ENCODE data around the gene MAD2L2.

Gene MAD2L2

GRCh38 chr1:11653101-11653860 lies 27.7 kb downstream of the MAD2L2 start:
- DNase-seq (ENCODE audit: low read depth), result no peak

GRCh38 chr1:11652203-11652780 lies 28.7 kb downstream of the MAD2L2 start:
- DNase-seq (ENCODE audit: low read depth), result no peak

DNA sequence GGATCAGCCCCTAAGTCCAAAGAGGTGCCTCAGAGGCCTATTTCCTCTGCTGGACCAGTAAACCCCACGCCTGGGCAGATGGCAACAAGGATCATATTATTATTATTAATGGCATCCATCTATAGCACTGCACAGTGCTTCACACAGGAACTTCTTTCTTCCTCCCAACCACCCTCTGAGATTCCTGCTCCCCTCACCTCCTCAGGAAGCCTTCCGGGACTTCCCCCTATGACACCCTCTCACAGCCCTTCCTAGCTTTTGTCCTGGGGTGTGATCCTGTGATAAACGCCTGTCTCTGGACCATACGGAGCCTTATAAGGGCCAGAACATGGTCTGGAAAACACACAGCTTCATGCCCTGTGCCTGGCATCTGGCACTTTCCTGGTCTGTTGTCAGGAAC lies 29.9 kb downstream of the MAD2L2 start:
- DNase-seq (ENCODE audit: low read depth), result no peak

GRCh38 chr1:11650331-11650991 lies 30.5 kb downstream of the MAD2L2 start:
- peak; percentile 84 for DNase-seq (ENCODE audit: low read depth)

DNA sequence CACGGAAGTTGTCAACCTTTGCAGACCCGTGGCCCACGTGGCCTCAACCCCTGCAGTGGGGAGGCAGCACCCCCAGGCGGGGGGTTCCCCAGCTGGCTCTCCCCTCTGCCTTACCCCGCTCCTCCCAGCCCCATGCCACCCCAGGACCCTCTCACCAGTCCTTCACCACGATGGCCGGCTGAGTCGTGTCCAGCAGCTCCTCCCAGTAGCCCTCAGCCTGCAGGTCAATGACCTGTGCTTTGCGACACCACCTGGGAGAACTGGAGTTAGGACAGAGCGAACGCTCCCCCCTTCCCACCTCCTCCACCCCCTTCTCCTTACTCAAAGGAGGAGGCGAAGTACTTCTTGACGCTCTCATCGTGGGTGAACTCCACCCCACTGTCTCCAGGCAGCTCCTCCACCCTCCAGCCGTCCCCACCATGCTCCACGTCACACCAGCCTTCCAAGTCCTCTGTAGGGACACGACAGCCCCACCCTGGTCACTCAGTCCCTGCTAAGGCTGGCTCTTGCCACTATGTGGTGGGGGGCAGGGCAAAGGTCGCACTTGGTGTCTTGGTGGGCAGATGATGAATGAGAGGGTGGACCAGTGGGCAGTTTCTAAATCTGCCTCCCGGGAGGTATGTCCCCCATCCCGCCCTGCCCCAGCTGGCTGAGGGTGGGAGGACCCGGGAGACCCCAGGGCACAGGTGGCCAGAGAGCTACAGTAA lies 31.2 kb downstream of the MAD2L2 start:
- no peak for DNase-seq (ENCODE audit: low read depth)

GRCh38 chr1:11649237-11649623 lies 31.7 kb downstream of the MAD2L2 start:
- DNase-seq (ENCODE audit: low read depth), result no peak

DNA sequence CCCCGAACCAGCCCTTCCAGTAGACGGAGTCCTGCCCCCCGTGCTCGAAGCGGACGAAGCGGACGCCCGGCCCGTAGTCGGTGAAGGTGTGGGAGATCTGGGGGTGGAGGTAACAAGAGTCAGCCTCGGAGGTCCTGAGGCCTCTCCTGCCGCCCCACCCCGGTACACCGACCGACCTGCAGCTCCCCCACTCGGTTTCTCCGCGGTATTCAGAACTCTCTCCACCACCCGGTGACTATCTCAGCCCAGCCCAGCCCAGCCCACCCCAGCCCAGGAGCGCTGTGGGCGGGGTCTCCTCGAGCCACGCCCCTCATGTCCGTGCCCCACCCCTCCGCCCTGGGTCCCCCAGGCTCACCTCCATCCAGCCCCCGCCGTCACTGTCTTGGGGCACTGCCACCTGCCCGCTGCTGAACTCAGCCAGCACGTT lies 32.2 kb downstream of the MAD2L2 start:
- peak; percentile 41 for DNase-seq (ENCODE audit: low read depth)

DNA sequence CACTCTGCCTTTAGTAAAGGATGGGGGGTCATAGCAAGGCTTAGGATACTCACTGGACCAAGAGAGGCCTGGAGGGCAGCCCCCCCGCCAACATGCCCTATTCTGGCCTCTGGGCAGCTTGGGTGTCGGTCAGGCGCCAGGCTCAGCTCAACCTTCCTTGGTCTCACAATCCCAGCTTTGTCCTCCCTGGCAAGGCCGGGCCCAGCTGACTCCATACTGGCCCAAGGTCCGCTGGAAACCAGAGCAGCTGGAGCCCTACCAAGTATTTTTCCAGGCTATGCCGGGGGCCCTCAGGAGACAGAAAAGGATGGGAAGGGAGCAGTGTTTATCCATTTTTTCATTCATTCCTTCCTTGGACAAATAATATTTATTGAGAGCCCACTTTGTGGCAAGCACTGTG lies 32.9 kb downstream of the MAD2L2 start:
- DNase-seq (ENCODE audit: low read depth), result no peak

- DNase-seq (ENCODE audit: low read depth), result no peak
Measured at GRCh38 chr1:11647333-11647732, 33.6 kb downstream of the MAD2L2 start.

DNA sequence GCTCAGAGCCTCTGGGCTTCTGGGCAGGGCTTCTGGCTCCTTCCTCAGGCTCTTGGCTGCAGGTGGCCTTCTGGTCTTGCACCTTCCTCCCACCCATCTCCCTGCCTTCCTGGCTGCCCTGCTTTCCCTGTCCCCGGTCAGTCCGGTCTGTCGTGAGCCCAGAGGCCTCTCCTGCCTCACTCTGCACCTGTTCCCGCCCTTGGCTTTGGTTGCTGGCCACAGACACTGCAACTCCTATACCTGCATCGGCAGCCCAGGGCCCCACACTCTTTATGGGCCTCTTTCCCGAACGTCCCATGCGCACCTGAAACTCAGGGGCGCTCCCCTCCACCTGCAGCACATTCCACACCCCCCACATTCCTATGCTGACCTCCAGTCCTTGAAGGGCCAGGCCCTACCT lies 34.6 kb downstream of the MAD2L2 start:
- no peak for DNase-seq (ENCODE audit: low read depth)

- DNase-seq (ENCODE audit: low read depth), result peak; percentile 74
Measured at GRCh38 chr1:11645670-11646265, 35.2 kb downstream of the MAD2L2 start.

GRCh38 chr1:11645270-11645669 lies 35.7 kb downstream of the MAD2L2 start:
- no peak for DNase-seq (ENCODE audit: low read depth)

- no peak for DNase-seq (ENCODE audit: low read depth)
Measured at GRCh38 chr1:11643782-11644181, 37.2 kb downstream of the MAD2L2 start.

DNA sequence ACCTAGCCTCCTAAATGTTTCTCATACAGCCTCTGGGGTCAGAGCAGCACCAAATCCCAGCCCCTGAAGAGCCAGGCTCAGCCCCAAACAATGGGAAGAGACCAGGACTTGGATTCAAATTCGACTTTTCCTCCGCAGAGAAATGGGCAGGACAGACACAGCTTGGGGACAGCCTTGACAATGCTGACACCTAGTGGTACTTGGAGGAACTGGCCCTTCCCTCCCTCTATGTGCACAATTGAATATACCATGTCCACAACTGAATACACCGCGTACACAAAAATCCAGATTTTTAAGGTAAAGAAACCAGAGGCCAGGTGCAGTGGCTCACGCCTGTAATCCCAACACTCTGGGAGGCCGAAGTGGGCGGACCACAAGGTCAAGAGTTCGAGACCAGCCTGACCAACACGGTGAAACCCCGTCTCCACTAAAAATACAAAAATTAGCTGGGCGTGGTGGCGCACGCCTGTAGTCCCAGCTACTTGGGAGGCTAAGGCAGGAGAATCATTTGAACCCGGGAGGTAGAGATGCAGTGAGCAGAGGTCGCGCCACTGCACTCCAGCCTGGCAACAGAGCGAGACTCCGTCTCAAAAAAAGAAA lies 38.4 kb downstream of the MAD2L2 start:
- peak; percentile 48 for DNase-seq (ENCODE audit: low read depth)

DNA sequence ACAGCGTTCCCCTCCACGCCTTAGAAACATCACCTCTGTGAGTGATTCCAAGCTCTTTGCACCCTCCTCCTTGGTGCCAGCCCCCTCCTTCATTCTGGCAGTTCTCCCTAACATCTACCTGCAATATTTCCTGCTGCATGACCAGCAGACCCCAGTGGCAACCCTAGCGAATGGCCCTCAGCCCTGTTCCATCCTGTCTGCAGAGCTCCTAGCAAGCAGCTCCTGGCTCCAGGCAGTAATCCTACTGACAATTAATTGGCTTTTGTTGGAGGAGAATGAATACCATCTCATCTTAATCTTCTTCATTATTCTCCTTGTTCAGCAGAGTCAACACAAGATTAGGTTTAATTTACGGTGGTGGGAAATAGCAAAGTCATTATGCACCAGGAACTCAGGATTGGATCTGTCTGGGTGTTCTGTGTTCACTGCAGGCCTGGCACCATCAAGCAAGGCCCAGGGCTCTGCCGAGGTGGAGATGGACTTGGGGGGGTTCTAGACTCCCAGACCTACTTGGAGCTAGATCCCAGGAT lies 39.1 kb downstream of the MAD2L2 start:
- no peak for DNase-seq (ENCODE audit: low read depth)

DNA sequence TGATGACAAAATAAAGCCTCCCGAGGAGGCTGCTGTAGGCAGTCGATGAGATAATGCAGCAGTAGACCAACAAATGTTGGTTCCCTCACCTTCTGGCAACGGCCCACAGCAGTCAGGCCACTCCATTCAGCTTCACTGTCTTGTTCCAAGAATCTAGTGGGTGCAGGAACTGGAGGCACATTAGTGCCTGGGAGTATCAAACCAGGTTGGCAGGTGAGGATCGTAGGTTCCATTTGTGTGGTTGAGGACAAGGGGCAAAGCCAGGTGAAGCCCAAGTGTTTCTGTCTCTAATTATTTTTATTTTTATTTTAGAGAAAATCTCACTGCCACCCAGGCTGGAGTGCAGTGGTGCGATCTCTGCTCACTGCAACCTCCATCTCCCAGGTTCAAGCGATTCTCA lies 40.0 kb downstream of the MAD2L2 start:
- DNase-seq (ENCODE audit: low read depth), result no peak

GRCh38 chr1:11640101-11640500 lies 40.8 kb downstream of the MAD2L2 start:
- no peak for DNase-seq (ENCODE audit: low read depth)

DNA sequence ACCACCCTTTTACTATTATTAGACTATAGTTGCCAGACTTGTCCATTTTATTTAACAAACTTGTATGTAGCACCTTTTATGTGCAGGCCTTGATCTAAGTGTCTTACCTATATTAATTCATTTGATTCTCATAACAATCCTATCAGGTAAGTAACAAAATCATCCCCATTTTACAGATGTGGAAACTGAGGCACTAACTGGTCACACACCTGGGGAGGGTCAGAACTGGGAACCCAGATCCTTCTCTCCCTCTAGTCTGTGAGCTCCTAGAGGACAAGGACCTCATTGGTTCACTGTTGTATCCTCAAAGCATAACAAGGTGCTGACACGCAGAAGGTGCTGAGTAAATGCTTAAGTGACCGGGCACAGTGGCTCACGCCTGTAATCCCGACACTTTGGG lies 41.6 kb downstream of the MAD2L2 start:
- no peak for DNase-seq (ENCODE audit: low read depth)

DNA sequence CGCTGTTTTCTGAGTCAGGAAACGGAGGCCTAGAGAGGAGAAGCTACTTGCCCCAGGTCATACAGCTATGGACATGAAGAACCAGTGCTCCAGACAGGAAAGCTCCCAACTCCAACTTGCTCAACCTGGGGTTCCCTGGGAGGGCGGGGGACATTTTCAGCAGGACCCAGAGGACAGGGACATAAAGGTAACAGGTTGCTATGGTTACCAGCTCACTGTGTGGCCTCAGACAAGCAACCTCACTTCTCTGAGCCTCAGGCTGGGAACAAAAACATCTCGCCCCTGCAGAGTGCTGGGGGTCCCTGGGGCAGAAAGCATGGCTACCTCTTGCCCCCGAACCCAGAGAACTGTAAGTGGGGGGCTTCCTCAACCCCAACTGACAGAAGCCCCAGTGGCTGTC lies 42.8 kb downstream of the MAD2L2 start:
- DNase-seq (ENCODE audit: low read depth), result no peak

DNA sequence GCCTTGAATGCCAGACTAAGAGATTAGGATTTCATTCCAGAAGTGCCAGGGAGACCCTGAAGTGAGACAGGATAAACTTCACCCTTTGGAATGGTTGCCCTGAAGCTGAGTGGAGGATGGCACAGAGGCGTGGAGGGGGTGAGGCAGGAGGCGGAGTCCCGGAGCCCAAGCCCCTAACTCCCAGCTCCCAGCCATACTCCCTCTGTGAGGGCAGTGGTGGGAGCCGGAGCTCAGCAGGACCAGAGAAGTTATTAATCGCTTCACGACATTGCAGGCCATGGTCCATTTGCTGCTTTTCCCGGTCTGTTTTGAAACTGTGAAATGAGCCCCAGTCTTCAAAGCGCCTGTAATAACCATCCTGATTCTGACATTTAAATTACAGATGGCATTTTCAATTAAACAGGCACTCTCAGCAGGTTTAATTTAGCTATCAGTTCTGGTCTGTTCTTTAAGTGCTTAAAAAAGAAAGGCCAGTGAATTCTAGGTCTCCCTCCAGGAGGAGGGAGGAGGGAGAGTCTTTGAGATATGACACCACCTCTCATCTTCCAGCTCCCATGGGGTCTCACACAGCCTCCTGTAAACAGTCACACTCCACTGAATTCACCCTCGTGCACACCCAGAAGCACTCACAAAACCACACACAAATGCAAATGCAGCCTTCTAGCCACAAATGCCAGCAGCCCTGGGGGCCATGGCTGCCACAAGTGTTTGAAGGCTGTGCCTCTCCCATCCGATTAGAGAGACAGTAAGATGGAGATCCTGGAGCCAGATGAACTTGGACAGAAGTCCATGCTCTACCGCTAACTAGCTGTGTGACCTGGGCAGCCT lies 46.4 kb downstream of the MAD2L2 start:
- no peak for DNase-seq (ENCODE audit: low read depth)

Measured in activated T-cell treated with anti-CD3 and anti-CD28 coated beads for 48 hours (primary cell).